NOMO-1 (cell line): ENCODE measurements around the gene YBX1.
A peak's percentile ranks its signal among the peaks of the same experiment; 100 is the strongest.
"Not testable (repeated sequence)": the region's sequence is repeated elsewhere in the genome, so short reads cannot be mapped to it uniquely, and the experiment has no call there.

Experiments
- DNase-seq, 2 experiments: peaks; one replicate each; lab custom pipeline; 2025; ENCODE audit not compliant: unreplicated experiment in 2 of 2; lab: John Stamatoyannopoulos, UW

YBX1 gene

DNA sequence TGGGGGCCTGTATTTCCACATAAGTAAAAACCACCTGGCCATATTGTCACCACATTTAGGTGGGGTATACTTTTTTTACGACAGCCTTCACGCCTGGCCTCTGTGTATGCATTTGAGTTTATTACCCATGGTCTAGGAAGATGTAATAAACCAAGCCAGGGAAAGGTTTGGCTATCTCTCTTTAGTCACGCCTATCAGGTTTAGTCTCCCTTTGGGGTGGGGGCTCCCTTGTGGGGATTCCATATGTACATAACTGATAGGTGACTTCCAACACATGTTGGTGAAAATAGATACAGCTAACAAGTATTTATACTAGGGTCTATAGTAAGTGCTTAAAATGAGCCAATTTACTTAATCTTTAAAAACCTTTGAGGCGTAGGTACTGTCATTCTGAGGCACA, 4.2 kb downstream of the YBX1 start:
- no peak for DNase-seq

DNA sequence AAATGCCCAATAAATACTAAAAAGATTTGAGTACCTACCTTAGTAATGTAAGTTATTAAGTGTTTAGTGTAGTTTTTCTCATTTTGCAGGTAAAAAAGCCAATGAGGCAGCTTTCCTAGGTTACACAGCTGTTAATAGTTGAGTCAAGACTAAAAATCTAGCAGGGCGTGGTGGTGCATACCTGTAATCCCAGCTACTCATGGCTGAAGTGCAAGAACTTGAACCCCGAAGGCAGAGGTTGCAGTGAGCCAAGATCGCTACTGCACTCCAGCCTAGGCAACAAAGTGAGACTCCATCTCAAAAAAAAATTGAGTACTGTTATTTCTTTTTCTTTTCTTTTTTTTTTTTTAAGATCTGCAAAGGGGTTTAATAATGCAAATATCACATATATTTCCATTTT, 7.7 kb downstream of the YBX1 start:
- no peak for DNase-seq

DNA sequence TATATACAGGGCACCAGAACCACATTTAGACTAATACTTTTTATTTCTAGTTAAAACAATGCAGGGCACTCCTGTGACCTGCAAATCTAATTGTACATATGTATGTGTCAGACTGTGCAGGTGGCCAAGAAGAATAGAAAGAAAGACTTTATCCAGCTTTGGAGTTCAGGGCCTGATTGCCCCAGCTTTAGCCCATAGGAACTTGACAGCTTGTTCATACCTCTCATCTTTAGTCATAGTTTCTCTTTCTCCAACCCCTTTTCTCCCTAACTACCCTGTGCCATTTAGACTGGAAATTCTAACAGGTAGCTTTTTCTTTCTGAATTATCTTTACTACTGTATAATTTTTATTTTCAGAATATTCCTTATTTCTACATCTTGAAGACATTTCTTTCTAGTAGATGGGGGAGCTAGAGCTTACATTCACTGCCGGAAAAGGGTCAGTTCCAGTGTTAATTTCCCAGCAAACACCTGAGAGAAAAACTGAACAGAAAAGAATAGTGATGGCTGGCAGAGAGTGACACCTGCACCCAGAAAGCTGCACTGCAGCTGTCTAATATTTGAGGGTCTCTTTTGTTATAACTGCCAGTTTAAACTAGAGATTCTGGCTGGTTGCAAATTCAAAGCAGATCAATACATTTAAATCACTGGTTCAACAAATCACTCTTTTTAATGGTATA, 8.4 kb downstream of the YBX1 start:
- no peak for DNase-seq

- no peak for DNase-seq
Measured at GRCh38 chr1:42691157-42691498, 8.9 kb downstream of the YBX1 start.

DNA sequence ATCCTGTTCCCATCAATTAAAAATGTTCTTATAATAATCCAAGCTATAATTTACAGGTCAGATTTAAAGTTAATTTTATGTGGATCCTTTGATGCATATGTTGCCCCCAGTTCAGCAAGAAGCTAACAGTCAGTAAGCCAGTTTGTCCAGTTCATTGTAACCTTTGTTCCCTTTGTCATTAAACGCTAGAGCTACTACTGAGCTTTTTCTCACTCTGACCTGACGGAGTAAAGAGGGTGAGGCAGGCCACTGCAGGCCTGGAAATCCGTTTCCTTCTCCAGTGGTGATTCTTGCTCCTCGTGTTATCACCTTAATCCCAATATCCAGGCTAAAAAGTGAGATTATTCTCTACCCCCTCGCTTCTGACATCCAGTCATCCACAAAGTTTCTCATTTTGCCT, 10.2 kb downstream of the YBX1 start:
- DNase-seq = no peak

- no peak for DNase-seq
Measured at GRCh38 chr1:42692911-42693310, 10.7 kb downstream of the YBX1 start.

DNA sequence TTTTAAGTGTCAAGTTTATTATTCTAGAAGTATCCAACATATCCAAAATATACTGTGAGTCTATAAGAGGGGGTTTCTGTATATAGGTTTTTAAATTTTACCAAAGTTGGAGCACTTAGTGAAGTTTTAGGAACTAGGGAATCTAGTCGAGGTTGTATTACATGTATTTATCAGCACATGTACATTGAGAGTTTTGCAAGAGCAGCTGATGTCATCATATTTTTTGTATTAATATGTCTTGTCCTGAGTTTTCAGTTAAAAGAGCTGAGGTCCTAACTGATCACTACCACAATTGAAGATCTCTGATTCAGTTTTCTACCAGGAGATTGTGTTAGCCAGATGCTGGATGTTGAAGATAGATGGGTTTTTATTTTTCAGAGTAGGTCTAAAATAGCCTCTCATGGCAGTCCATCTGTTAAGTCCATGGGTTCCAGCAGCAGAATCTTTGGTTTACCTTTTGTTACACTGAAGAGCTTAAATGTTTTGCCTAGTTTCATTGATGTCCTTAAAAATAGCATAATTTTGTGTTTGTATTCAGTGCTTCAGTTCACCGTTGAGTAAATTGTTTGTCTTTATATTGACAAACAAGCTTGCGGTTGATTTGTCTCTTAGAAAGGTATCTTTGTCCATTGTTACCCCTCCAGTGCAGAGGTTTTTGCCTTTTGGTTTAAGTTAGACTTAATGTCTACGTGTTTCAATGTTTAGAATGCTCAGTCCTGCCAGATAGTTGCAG, 16.0 kb downstream of the YBX1 start:
- no peak for DNase-seq

DNA sequence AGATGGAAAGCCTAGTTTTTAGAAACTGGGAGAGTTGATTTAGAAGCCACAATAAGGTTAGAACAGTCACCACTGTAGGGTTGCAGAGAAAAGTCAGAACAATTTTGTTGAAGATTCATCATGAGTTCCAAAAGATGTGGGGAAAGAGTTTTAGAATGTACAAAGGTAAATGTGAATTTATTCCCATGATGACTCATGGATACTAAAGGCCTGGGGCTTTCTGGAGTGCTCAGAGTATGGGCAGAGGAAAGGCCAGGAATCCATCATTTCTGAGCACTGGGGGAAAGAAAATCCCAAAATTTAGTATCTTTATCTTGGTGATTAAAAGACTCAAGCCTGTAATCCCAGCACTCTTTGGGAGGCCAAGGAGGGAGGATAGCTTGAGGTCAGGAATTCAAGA, 17.8 kb downstream of the YBX1 start:
- no peak for DNase-seq

GRCh38 chr1:42703888-42704464, 21.8 kb downstream of the YBX1 start:
- no peak for DNase-seq

DNA sequence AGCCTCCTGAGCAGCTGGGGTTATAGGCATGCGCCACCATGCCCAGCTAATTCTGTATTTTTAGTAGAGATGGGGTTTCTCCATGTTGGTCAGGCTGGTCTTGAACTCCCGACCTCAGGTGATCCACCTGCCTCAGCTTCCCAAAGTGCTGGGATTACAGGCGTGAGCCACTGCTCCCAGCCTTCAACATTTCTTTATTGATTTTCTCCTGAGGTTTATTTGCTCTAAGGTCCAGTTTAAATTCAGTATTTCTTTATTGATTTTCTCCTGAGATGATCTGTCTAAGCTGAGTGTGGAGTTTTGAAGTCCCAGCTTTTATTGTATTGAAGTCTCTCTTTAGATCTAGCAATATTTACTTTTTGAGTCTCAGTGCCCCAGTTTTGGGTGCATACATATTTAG, 30.6 kb downstream of the YBX1 start:
- not testable (repeated sequence) for DNase-seq

GRCh38 chr1:42713293-42713692, 31.1 kb downstream of the YBX1 start:
- DNase-seq = no peak

GRCh38 chr1:42714441-42714840, 32.2 kb downstream of the YBX1 start:
- not testable (repeated sequence) for DNase-seq

DNA sequence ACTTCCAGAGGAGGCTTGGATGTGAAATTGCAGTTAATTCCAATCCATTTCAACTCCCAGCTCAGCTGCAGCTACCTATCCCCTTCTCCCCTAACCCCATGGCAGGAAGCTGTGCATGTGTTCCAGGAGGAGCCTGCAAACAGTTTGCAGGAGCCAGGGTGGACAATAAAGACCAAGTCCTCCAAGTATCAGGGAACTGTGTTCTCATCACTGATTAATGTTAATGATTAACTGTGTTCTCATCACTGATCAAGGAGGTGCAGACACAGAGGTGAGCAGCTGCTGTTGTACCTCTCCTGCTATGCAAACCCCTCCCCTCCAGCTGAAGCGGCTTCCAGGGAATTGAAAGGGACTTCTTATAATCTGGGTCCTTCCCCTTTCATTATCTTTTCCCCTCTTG, 38.6 kb downstream of the YBX1 start:
- DNase-seq = no peak

DNA sequence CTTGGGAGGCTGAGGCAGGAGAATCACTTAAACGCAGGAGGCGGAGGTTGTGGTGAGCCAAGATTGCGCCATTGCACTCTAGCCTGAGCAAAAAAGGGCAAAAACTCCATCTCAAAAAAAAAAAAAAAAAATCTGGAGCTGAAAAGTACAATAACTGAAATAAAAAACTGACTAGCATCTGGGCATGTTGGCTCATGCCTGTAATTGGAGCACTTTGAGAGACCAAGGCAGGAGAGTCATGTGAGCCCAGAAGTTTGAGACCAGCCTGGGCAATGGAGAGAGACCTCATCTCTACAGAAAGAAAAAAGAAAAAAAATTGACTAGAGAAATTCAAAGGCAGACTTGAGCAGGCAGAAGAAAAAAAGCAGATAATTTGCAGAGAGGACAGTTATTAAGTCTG, 39.7 kb downstream of the YBX1 start:
- no peak for DNase-seq

GRCh38 chr1:42722403-42722802, 40.2 kb downstream of the YBX1 start:
- not testable (repeated sequence) for DNase-seq

DNA sequence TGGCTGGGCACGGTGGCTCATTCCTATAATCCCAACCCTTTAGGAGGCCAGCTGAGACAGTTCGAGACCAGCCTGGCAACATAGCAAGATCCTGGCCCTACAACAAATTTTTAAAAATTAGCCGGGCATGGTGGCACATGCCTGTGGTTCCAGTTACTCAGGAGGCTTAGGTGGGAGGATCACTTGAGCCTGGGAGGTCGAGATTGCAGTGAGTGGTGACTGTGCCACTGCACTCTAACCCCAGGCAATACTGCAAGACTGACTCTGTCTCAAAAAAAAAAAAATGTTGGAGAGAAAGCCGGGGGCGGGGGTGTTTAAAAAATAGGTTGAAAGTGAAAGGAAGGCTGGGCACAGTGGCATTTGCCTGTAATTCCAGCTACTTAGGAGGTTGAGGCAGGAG, 41.3 kb downstream of the YBX1 start:
- DNase-seq = no peak

DNA sequence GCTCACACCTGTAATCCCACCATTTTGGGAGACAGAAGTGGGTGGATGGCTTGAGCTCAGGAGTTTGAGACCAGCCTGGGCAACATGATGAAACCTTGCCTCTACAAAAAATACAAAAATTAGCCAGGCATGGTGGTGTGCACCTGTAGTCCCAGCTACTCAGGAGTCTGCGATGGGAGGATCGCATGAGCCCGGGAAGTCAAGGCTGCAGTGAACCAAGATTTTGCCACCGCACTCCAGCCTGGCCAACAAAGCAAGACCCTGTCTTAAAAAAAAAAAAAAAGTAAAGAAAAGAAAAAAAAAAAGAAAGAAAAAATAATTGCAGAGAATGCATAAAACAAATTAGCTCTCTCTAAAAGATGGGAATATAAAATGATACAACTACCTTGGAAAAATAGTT, 43.6 kb downstream of the YBX1 start:
- not testable (repeated sequence) for DNase-seq

GRCh38 chr1:42730002-42730401, 47.8 kb downstream of the YBX1 start:
- DNase-seq = no peak

- DNase-seq = peak; percentile 5 to 19
Measured at GRCh38 chr1:42730988-42731387, 48.8 kb downstream of the YBX1 start.

GRCh38 chr1:42731585-42731984, 49.4 kb downstream of the YBX1 start:
- DNase-seq = no peak

- no peak for DNase-seq
Measured at GRCh38 chr1:42732126-42732680, 50.0 kb downstream of the YBX1 start.
